Calu3 (cell line): ENCODE results near the gene CAPN2. TPM values are rescaled to one million over a fixed set of nuclear protein-coding genes. Genes with fewer than 3 reads are reported as not detected.

Source experiments
- BruUV-seq: library from RNA; stranded (reverse); fragments of 400-500 nt; replicated peaks from 2 replicates; lab custom pipeline; 2021; lab: Mats Ljungman, UMichigan
- CTCF ChIA-PET: fragments of 300-600 bp; sonication (Branson Sonifier 250); formaldehyde crosslinking; loops from one replicate; lab custom pipeline; 2022; ENCODE audit warnings: antibody characterized with exemption; lab: Charles Lee
- DNase-seq: peaks from one replicate; pipeline ENCODE4 v3.0.0; 2022
- H3K27ac Mint-ChIP-seq: one replicate; pipeline ENCODE4 v1.8.0; 2022; ENCODE audit warnings: mixed read lengths; ENCODE audit not compliant: unreplicated experiment
- H3K27me3 Mint-ChIP-seq: one replicate; pipeline ENCODE4 v1.8.0; 2022; ENCODE audit warnings: mixed read lengths; ENCODE audit not compliant: unreplicated experiment
- H3K36me3 Mint-ChIP-seq: one replicate; pipeline ENCODE4 v1.8.0; 2022; ENCODE audit warnings: mild to moderate bottlenecking, moderate library complexity, mixed read lengths; ENCODE audit not compliant: insufficient read depth, unreplicated experiment
- H3K4me1 Mint-ChIP-seq: one replicate; pipeline ENCODE4 v1.8.0; 2022; ENCODE audit warnings: mild to moderate bottlenecking, low read depth, mixed read lengths; ENCODE audit not compliant: unreplicated experiment
- H3K4me3 Mint-ChIP-seq: one replicate; pipeline ENCODE4 v1.8.0; 2022; ENCODE audit warnings: mild to moderate bottlenecking, low read depth, moderate library complexity, mixed read lengths; ENCODE audit not compliant: unreplicated experiment
- H3K9me3 Mint-ChIP-seq: one replicate; pipeline ENCODE4 v1.8.0; 2022; ENCODE audit warnings: low read depth, mixed read lengths; ENCODE audit not compliant: unreplicated experiment
- CTCF ChIP-seq: fragments of 200-600 bp; IDR thresholded peaks from one replicate; pipeline ENCODE4 v1.8.0; 2022; ENCODE audit warnings: antibody characterized with exemption; ENCODE audit not compliant: unreplicated experiment
- intact Hi-C: fragments of 100-400 bp; cut with micrococcal nuclease; formaldehyde crosslinking; loops from one replicate; pipeline ENCODE4 v1.10.0; 2022; ENCODE audit not compliant: unreplicated experiment
- total RNA-seq: library from RNA; stranded (reverse); gene quantifications from 2 replicates; pipeline ENCODE4 v1.2.3, GENCODE V29; 2022

Gene CAPN2
- total RNA-seq, 1 experiment from 2014 or later, result 266 TPM

- H3K9me3 Mint-ChIP-seq, result no peaks in the 10 kb centered on the region
- peaks cover 58% of the 10 kb centered on the region for H3K4me1 Mint-ChIP-seq
- H3K27me3 Mint-ChIP-seq, result no peaks in the 10 kb centered on the region
- DNase-seq, result peak; percentile 60
- CTCF ChIA-PET, result interaction anchor here (0.6 to 1.1 kb wide), 4 partner anchors 17 to 96 kb away, joined by 3 to 6 read pairs (median 3); no protein-coding TSS in a partner anchor
- intact Hi-C loops, result loop anchor here (10.0 kb wide), 1 partner anchor 384 kb away; no protein-coding TSS in a partner anchor
- H3K27ac Mint-ChIP-seq, result peak overlapping the region; percentile 90
- TF ChIP-seq CTCF, result no peak
- BruUV-seq, result no TSS peak
- H3K36me3 Mint-ChIP-seq, result peaks cover 24% of the 10 kb centered on the region
- H3K4me3 Mint-ChIP-seq, result peak overlapping the region; percentile 51
Measured at GRCh38 chr1:223700388-223700918, 11.9 kb upstream of the CAPN2 start.

GRCh38 chr1:223700942-223701637 lies 11.2 kb upstream of the CAPN2 start:
- TF ChIP-seq CTCF, result no peak
- DNase-seq, result peak; percentile 86
- CTCF ChIA-PET, result interaction anchor here (0.8 to 1.1 kb wide), 6 partner anchors 11 to 95 kb away, joined by 3 to 6 read pairs (median 4); partner anchors contain the start of gene CAPN2
- BruUV-seq, result TSS peak; percentile 95
- peaks cover 24% of the 10 kb centered on the region for H3K36me3 Mint-ChIP-seq
- peak overlapping the region; percentile 51 for H3K4me3 Mint-ChIP-seq
- peak overlapping the region; percentile 90 for H3K27ac Mint-ChIP-seq
- intact Hi-C loops, result loop anchor here (10.0 kb wide), 1 partner anchor 384 kb away; no protein-coding TSS in a partner anchor
- no peaks in the 10 kb centered on the region for H3K27me3 Mint-ChIP-seq
- H3K9me3 Mint-ChIP-seq, result no peaks in the 10 kb centered on the region
- H3K4me1 Mint-ChIP-seq, result peaks cover 61% of the 10 kb centered on the region

GRCh38 chr1:223702735-223703667 lies 9.3 kb upstream of the CAPN2 start:
- CTCF ChIA-PET, result no interaction called here
- no peak for TF ChIP-seq CTCF
- Mint-ChIP-seq H3K27me3 (no peaks in the 10 kb centered on the region), H3K4me3 (no peak overlapping the region), H3K27ac (peak overlapping the region; percentile 28), H3K4me1 (peaks cover 74% of the 10 kb centered on the region), H3K9me3 (no peaks in the 10 kb centered on the region), H3K36me3 (peaks cover 40% of the 10 kb centered on the region)
- DNase-seq, result no peak
- intact Hi-C loops, result loop anchor here (10.0 kb wide), 1 partner anchor 382 kb away; no protein-coding TSS in a partner anchor
- BruUV-seq, result TSS peak; percentile 11

- TF ChIP-seq CTCF, result no peak
- H3K27ac Mint-ChIP-seq, result no peak overlapping the region
- no peak for DNase-seq
- H3K9me3 Mint-ChIP-seq, result no peaks in the 10 kb centered on the region
- no peaks in the 10 kb centered on the region for H3K27me3 Mint-ChIP-seq
- intact Hi-C loops, result loop anchor here (10.0 kb wide), 1 partner anchor 381 kb away; no protein-coding TSS in a partner anchor
- BruUV-seq, result no TSS peak
- CTCF ChIA-PET, result interaction anchor here (1.7 kb wide), 1 partner anchor 142 kb away, joined by 3 read pairs; no protein-coding TSS in a partner anchor
- no peak overlapping the region for H3K4me3 Mint-ChIP-seq
- peaks cover 81% of the 10 kb centered on the region for H3K4me1 Mint-ChIP-seq
- H3K36me3 Mint-ChIP-seq, result peaks cover 43% of the 10 kb centered on the region
Measured at GRCh38 chr1:223703668-223704013, 8.7 kb upstream of the CAPN2 start.
